AG04449 (cell line): ENCODE results near the gene NCF4.

Experiments used
- CTCF ChIA-PET: fragments of 350-600 bp; formaldehyde crosslinking; extraction: SDS; loops from one replicate; lab custom pipeline; 2021; ENCODE audit warnings: antibody characterized with exemption; lab: Yijun Ruan, JAX
- POLR2A ChIA-PET: fragments of 400-600, 350-600 bp; formaldehyde crosslinking; extraction: SDS; loops from one replicate; lab custom pipeline; 2020; ENCODE audit warnings: antibody characterized with exemption, inconsistent platforms; lab: Yijun Ruan, JAX
- DNase-seq: peaks from one replicate; pipeline ENCODE4 v3.0.0-alpha.2; 2010; ENCODE audit warnings: low read depth, low spot score
- H3K4me3 ChIP-seq: 2 replicates; pipeline ENCODE4 v1.5.1; 2011; ENCODE audit warnings: low read depth, mild to moderate bottlenecking, control low read depth, low read length
- CTCF ChIP-seq: IDR thresholded peaks from one replicate; pipeline ENCODE4 v1.5.1; 2011; ENCODE audit warnings: mild to moderate bottlenecking, moderate library complexity, low read length, control low read depth, inconsistent platforms; ENCODE audit not compliant: insufficient read depth; ENCODE audit errors: missing control alignments

Gene NCF4

GRCh38 chr22:36816636-36817524, 43.9 kb upstream of the NCF4 start, which contains the start of gene PVALB:
TSS of gene PVALB (minus strand) at chr22:36817035. CDS start at chr22:36817005, 30 bp downstream.
- no peak for TF ChIP-seq CTCF
- ChIA-PET POLR2A (no interaction called here), CTCF (no interaction called here)
- DNase-seq, result no peak
- H3K4me3 ChIP-seq, result no peak within 1 kb of the TSS

GRCh38 chr22:36817525-36817848, 43.3 kb upstream of the NCF4 start:
- H3K4me3 ChIP-seq, result no peak overlapping the region
- POLR2A ChIA-PET, result no interaction called here
- TF ChIP-seq CTCF, result no peak
- CTCF ChIA-PET, result no interaction called here
- DNase-seq, result no peak

GRCh38 chr22:36818010-36818642, 42.7 kb upstream of the NCF4 start:
- no peak overlapping the region for H3K4me3 ChIP-seq
- no peak for TF ChIP-seq CTCF
- DNase-seq, result no peak
- ChIA-PET POLR2A (interaction anchor here (0.5 kb wide), 1 partner anchor 104 kb away, joined by 3 read pairs; no protein-coding TSS in a partner anchor), CTCF (interaction anchor here (1.1 to 1.4 kb wide), 2 partner anchors 38 to 39 kb away, joined by 3 read pairs; no protein-coding TSS in a partner anchor)

- no peak overlapping the region for H3K4me3 ChIP-seq
- no peak for DNase-seq
- TF ChIP-seq CTCF, result no peak
- CTCF ChIA-PET, result interaction anchor here (1.4 kb wide), 1 partner anchor 38 kb away, joined by 3 read pairs; no protein-coding TSS in a partner anchor
- POLR2A ChIA-PET, result no interaction called here
These were observed 41.7 kb upstream of the NCF4 start for GRCh38 chr22:36819112-36819511.

GRCh38 chr22:36822581-36822980, 38.2 kb upstream of the NCF4 start:
- no peak for DNase-seq
- POLR2A ChIA-PET, result no interaction called here
- no peak overlapping the region for H3K4me3 ChIP-seq
- CTCF ChIA-PET, result no interaction called here
- TF ChIP-seq CTCF, result no peak
